Activated T-helper 1 cell treated with Interleukin-2 at 50 U/mL for 16 hours (primary cell): Measurements from ENCODE around the gene REM1.
"Not testable (repeated sequence)": the region's sequence is repeated elsewhere in the genome, so short reads cannot be mapped to it uniquely, and the experiment has no call there.

Experiments used
- DNase-seq: peaks from one replicate; pipeline ENCODE4 v3.0.0-alpha.2; 2020; ENCODE audit warnings: low read depth

The REM1 gene

GRCh38 chr20:31474758-31475427 lies at the start of gene REM1, which contains the start of gene DEFB124:
Gene REM1 (plus strand): TSS chr20:31475288. CDS start chr20:31476446, 1,158 bp downstream.
Gene DEFB124 (minus strand): TSS chr20:31475127. CDS start chr20:31473013, 2,114 bp downstream.
- DNase-seq = no peak

DNA sequence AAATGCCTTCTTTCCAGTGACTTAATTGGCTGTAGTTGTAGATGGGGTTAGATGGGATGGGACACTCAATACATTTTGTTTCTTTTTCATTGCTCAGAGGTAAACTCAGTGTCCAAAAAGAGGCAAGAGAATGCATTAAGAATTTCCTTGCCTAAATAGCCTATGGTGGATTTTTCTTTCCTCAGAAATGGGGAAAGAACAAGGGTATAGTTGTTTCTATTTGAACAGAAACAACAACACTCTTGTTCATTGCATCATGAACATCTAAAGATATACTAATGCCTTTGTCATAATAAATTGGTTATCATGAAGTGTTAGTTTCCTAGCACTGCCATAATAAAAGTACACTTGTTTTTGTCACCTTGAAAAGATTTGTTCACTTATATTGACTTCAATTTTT lies 49.3 kb upstream of the REM1 start:
- no peak for DNase-seq

DNA sequence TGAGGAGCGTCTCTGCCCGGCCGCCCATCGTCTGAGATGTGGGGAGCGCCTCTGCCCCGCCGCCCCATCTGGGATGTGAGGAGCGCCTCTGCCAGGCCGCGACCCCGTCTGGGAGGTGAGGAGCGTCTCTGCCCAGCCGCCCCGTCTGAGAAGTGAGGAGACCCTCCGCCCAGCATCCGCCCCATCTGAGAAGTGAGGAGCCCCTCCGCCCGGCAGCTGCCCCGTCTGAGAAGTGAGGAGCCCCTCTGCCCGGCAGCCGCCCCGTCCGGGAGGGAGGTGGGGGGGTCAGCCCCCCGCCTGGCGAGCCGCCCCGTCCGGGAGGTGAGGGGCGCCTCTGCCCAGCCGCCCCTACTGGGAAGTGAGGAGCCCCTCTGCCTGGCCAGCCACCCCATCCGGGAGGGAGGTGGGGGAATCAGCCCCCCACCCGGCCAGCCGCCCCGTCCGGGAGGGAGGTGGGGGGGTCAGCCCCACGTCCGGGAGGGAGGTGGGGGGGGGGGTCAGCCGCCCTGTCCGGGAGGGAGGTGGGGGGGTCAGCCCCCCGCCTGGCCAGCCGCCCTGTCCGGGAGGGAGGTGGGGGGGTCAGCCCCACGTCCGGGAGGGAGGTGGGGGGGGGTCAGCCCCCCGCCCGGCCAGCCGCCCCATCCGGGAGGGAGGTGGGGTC lies 48.1 kb upstream of the REM1 start:
- not testable (repeated sequence) for DNase-seq

- not testable (repeated sequence) for DNase-seq
Observed at GRCh38 chr20:31427576-31427975, 47.5 kb upstream of the REM1 start.

- no peak for DNase-seq
Observed at GRCh38 chr20:31430568-31431115, 44.4 kb upstream of the REM1 start.

- no peak for DNase-seq
Observed at GRCh38 chr20:31440012-31440659, 35.0 kb upstream of the REM1 start, which contains the start of gene DEFB123. Gene DEFB123 (plus strand): TSS chr20:31440632. CDS start chr20:31440699, 67 bp downstream.

- DNase-seq = no peak
Observed at GRCh38 chr20:31446084-31446819, 28.8 kb upstream of the REM1 start.

GRCh38 chr20:31449511-31450414 lies 25.3 kb upstream of the REM1 start:
- DNase-seq = no peak

- no peak for DNase-seq
Observed at GRCh38 chr20:31452575-31452974, 22.5 kb upstream of the REM1 start.

DNA sequence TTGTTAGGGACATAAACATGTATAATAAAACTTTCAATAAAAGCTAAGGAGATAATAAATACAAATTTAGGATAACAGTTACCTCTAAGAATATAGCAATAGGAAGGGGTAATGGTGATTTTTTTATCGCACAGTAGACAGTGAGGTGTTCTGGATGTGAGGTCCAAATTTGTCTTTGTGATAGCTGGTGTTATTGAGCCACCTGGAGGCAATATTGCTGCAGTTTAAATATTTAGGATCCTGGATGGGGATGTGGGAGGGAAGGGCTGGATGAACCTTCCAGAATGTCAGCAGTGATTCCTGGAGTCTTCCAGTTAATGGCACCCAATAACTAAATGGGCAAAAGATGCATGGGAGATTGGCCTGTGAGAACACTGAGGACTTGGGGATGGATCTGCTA lies 20.7 kb upstream of the REM1 start:
- DNase-seq = no peak

- not testable (repeated sequence) for DNase-seq
Observed at GRCh38 chr20:31470946-31471345, 4.1 kb upstream of the REM1 start.

- DNase-seq = no peak
Observed at GRCh38 chr20:31472395-31473330, 2.4 kb upstream of the REM1 start.

DNA sequence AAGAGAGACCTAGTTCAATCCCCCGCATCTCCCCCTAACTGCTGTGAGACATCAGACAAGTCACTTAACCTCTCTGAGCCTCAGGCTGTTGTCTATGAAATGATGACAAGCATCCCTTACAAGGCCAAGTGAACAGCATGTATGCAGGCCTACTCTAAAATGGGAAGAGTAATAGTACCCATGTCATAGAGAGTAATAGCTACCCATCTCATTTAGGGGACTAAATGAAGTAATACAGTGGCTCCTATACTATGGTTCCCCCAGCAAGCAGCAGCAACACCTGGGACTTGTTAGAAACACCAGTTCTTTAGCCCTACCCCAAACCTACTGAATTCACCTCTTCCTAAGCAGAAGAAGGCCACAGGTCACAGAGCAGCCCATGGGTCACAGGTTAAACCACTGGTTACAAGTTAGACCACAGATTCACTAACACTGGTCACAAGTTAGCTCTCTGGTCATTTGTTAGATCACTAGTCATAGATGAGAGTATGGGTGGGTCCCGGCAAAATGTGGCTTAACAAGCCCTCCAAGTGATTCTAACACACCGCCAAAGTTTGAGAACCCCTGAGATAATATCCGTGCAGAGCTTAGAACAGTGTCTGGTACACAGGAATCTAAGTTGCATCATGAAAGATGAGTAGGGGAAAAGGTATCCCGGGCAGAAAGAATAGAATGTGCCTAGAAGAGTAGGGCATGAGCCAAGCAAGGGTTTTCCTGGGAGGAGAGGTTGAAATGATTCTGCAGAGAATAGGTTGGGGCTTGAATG lies 1.6 kb upstream of the REM1 start:
- DNase-seq = no peak

GRCh38 chr20:31474097-31474436 lies 1.0 kb upstream of the REM1 start:
- no peak for DNase-seq

DNA sequence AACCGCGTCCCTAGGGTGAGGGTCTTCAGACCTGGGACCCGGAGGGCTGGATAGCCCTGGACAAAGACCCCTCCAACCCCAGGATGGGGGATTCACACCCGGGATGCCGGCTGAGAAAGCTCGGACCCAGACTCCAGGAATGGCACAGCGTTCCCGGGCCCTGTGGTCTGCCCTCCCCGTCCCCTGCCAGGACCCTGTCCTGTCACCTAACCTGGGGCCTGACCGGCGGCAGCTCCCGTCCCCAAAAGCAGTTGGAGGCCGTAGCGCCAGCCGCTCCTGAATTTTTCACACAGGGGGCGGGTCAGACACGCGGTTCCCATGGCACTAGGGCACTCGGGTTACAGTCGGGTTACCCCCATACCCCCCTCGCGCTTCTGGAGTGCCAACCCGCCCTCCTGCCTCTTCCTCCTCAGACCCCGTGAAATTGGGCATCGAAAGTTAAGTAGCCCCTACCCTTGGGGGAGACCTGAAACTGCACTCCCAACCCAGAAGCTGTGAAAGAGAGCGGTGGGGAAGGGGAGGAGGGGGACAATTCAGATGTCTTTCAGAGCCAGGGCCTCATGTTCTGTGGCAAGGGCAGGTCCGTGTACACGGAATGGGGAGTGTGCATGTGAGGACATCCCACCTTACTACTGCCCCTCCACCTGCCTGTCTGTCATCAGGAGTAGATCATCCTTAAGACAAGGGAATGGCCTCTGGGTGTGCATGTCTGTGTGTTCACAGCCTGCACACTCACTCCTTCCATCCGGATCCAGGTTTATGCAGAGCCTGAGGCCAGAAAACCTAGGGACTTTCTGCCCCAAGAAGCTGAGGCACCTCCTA lies 595 bp downstream of the REM1 start:
- DNase-seq = no peak

GRCh38 chr20:31476294-31476585 lies 1.2 kb downstream of the REM1 start:
- DNase-seq = no peak

- DNase-seq = no peak
Observed at GRCh38 chr20:31476643-31477215, 1.6 kb downstream of the REM1 start.

DNA sequence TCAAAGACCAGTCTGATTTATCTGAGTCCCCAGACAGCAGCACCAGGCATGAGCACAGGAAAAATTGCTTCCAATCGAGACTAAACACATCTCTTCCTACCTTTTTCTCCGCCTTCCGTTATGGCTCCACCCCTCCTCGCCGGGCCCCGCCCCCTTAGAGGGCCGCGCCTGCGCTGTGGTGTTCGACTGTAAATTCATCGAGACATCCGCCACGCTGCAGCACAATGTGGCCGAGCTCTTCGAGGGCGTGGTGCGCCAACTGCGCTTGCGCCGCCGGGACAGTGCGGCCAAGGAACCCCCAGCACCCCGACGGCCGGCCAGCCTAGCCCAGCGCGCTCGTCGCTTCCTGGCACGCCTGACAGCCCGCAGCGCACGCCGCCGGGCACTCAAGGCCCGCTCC lies 8.9 kb downstream of the REM1 start:
- no peak for DNase-seq
